Measurements from ENCODE around the gene ADI1.

DNA sequence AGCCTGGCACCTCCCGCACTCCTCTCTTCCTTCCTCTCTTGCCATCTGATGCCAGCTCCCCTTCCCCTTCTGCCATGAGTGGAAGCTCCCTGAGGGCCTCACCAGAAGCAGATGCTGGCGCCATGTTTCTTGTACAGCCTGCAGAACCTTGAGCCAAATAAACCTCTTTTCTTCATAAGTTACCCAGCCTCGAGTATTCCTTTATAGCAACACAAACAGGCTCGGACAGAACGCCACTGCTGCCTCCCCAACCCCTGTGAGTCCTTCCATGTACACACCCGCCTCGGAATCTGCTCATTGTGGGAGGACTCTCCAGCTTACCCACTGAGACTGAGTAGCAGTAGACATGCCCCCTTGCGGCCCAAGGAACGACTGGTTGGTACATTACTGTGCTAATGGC is 47.5 kb upstream of the ADI1 start:
- TF ChIP-seq YY1 (IDR thresholded peaks at IDR 0.05; ENCODE audit: insufficient read depth, insufficient read length) (no peak), SUZ12 (IDR thresholded peaks at IDR 0.05; ENCODE audit: extremely low read depth, insufficient read depth, insufficient read length) (no peak)

All from NT2/D1 (cell line).